IPS-11a (cell line): Measurements from ENCODE around the gene ALK.

Source experiments
- H3K4me3 ChIP-seq: one replicate; pipeline ENCODE4 v1.5.1; 2013; ENCODE audit warnings: low read depth, low read length, control low read depth

The ALK gene

GRCh38 chr2:29723255-29724001, 198.0 kb downstream of the ALK start:
- H3K4me3 ChIP-seq = no peak overlapping the region

- H3K4me3 ChIP-seq = no peak overlapping the region
Measured at GRCh38 chr2:29719639-29720038, 201.7 kb downstream of the ALK start.

DNA sequence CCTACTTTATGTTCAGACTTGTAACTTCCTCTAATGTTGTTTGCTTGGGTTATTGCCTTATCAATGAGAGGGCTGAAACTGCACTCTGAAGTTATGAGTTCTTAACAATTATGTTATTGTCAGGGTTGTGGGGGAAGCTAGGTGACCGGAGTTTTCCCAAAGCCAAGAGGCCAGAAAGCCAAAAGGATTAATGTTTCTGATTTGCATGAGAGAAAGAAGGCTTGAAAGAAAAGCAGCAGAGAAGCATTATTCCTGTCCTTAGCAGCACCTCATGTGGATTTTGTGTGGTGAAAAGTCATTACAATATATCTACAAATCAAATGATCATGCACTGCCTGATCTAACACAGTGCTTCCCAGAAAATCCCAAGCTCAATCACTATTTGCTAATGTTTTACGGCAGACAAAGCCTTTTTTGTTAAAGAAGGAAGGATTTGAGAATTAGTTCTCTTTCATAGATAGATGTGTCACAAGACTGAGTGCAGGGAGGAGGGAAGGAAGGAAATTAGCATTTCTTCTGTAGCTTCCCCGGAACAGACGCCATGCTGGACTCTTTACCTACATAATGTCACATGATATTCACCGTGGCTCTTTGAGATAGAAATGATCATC, 203.2 kb downstream of the ALK start:
- H3K4me3 ChIP-seq = no peak overlapping the region

GRCh38 chr2:29715655-29716054, 205.7 kb downstream of the ALK start:
- H3K4me3 ChIP-seq = no peak overlapping the region

DNA sequence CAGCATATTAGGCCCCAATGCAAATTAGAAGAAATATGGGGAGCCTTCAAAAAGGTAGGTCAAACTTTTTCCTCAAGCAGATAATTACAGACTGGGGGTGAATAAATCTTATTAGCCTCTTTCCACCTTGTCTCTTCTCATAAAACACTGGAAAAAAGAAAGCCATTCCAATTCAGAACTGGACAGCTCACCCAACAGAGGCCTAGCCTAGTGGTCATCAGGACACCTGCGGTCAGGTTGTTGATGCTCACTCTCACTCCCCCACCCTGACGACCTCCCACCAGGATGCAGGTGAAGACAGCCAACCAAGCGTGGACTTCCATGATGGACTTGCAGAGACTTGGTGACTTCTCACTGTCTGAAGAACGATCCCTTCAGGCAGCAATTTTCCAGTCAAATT, 207.1 kb downstream of the ALK start:
- no peak overlapping the region for H3K4me3 ChIP-seq

DNA sequence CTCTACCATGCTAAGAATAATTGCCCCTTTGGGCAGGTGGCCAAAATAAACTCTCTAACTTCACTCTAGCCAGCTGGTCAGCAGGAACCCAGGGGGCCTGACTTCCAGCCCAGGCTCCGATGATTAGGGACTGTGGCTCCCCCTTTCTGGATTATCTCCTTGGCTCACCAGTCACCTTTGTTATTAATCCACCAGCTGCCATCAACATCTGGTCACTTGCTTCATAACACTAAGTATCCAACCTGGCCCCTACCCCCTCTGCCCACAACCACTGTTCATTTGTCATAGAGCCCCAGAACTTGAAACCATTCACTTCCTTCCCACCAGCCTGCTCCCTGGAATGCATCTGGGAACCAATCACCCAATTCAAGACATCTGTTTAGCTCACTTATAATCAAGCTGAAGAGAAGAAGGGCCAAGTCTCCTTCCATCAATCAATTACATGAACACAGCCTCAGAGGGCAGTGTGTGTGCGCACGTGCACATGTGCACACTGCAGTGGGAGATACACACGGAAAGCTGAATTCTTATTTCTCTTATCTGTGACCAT, 215.1 kb downstream of the ALK start:
- no peak overlapping the region for H3K4me3 ChIP-seq

- H3K4me3 ChIP-seq = no peak overlapping the region
Measured at GRCh38 chr2:29705616-29706015, 215.8 kb downstream of the ALK start.

DNA sequence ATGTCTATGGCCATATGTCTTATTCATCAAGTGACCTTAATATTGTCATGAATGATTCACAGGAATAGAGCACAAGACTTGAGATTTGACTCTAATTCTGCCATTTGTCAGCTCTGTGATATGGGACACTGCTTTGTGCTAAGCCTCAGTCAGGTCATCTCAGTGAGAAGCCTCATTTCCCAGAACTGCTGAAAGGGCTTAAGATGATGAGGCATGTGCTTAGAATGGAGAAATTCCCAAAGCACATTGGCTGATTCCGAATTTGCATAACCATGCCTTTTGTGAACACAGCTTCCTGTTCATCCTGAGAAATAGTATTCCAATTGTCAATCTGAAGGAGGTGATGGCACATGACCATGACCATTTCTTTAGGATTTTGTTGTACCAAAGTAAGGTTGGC, 218.1 kb downstream of the ALK start:
- no peak overlapping the region for H3K4me3 ChIP-seq

- no peak overlapping the region for H3K4me3 ChIP-seq
Measured at GRCh38 chr2:29702276-29702675, 219.1 kb downstream of the ALK start.

DNA sequence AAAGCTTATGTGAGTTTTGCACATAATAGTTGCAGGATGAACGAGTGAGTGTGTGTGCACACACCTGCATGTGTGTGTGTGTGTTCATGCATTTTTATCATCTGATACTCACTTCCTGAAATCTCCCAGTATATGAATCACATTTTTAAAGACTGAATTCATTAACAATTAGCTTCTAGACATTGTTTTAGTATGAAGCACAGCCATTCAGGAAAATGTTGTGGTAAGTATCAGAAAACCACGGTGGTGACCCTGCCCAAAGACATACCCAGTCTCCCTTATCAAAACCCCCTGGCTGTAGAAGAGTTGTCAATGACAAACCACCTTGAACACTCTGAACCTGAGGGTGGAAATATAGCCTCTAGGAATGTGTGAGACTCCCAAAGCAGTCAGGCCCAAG, 220.8 kb downstream of the ALK start:
- no peak overlapping the region for H3K4me3 ChIP-seq

- H3K4me3 ChIP-seq = no peak overlapping the region
Measured at GRCh38 chr2:29699045-29699444, 222.3 kb downstream of the ALK start.

DNA sequence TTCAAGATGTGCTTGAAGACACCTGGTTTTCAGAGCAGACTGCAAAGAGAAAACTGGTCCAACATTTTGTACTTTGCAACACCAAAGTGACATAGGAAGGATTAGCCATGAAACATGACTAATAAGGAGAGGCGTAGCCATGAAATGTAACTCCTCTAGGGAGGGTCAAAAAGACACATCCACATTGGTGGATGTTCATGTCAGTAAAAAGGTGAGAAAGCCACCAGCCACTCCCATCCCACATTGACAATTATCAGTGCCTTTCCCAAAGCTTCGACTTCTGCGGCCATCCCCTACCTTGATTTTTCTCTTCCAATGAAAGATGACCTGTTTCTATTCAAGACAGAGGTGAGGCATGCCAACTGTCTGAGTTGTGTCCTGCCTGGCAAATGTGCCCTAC, 223.2 kb downstream of the ALK start:
- H3K4me3 ChIP-seq = no peak overlapping the region

DNA sequence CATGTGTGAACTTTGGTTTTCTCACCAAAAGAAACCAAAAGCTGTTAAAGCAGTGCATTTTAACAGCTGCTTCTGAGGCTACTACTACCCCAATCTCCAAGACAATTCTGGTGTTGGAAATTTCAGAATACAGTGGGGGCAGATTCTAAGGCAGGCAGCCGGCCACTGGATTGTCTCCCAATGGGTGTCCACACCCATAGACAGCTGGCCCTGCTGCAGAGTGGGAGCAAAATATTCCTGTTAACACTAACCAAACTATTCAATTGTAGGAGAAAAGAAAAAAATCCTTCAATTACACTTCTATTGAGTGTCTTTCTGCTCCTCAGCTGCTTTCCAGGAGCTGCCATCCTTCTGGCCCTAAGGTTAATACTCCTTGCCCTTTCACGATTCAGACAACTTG, 223.7 kb downstream of the ALK start:
- H3K4me3 ChIP-seq = no peak overlapping the region

DNA sequence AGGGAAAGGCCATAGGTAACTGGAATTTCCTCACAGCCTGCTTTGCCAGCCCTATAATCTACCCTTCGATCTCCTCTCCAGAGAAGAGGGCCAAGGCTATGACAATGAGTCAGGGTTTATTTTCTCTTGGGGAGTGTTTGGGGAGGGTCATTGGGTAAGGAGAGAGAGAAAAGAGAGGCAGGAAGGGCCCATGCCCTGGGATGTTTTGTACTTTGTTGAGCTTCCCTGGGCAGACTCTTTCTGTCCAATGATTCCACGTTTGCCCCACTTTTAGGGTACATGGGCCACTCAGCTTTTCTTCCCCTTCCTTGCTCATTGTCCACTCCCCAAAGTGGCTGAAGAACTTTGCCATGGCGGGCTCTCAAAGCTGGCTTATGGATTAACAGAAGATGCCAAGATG, 224.2 kb downstream of the ALK start:
- no peak overlapping the region for H3K4me3 ChIP-seq

DNA sequence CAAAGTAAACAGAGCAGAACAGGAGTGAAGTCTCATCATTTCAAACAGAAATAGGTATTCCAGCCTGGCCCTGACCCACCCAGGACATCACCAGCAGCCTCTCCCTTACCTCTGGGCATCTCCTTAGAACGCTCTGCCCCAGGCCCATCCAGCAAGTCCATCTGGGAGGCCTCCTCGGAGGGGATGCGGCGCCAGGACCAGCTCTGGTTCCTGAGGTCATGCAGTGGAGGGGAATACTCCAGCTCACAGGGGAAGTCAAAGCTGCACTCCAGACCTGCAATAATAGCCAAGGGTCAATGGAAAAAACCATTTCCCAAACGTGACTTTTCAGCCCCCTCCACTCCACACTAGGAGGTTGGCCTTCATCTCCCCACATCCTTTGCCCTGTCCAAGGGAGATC, 226.6 kb downstream of the ALK start:
- no peak overlapping the region for H3K4me3 ChIP-seq

DNA sequence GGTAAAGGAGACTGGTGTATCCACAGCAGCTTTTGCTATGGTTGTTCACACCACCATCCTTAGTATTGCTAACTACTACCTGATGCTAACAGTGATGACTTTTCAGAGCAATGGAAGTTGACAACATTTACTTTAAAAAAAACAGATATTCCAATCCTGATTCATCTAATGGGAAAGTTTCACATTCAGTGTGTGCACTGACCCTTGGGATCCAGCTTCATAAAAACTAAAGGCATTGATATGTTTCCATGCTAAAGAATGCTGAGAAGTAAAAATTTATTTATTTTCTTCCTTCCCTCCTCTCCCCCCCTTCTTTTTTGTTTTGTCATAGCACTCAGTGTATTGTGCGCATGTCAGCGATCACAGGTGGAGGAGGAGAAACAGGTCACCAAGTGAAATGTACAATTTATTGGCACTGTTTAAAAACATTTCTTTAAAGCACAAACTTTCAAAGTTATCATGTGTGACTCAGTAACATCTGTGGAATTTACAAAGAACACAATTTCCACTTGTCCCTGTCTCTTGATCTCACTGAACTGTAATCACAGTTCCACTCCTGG, 229.9 kb downstream of the ALK start:
- no peak overlapping the region for H3K4me3 ChIP-seq

GRCh38 chr2:29689666-29690065, 231.7 kb downstream of the ALK start:
- H3K4me3 ChIP-seq = no peak overlapping the region

DNA sequence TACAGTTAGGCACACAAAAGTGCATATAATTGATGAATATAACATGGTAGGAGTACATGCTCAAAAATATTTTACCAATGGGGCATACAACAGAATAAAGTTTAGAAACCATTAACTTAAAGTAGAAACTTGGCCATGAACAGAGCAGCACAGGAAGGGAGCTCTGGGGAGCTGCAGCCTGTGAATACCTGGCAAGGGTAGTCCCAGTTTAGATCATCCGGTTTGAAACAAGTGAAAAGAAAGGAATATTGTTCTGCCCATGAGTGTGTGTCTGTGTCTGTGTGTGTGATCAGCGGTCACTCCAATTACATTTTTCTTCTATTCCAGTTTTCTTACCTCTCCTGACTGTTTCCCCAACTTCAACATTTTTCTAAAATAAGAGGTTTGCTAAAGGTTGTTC, 233.0 kb downstream of the ALK start:
- H3K4me3 ChIP-seq = no peak overlapping the region

DNA sequence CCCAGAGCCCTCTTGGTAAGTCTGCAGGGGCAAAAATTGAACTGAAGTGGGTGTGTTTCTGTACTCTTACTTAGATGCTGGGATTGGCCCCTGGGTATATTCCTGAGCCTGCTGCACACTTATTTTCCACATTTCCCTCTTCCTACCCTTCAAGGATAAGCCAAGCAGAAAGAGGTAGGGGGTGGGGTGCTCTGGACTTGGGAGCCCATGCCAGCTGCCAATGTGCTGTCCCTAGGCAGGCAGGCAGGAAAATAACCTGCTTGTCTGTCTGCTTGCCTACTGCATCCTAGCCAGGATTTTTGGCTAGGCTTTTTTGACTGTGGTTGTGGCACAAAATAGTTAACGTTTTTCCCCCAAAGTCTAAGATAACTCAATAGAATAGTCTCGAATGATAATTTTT, 234.3 kb downstream of the ALK start:
- no peak overlapping the region for H3K4me3 ChIP-seq

- no peak overlapping the region for H3K4me3 ChIP-seq
Measured at GRCh38 chr2:29676886-29677453, 244.4 kb downstream of the ALK start.

DNA sequence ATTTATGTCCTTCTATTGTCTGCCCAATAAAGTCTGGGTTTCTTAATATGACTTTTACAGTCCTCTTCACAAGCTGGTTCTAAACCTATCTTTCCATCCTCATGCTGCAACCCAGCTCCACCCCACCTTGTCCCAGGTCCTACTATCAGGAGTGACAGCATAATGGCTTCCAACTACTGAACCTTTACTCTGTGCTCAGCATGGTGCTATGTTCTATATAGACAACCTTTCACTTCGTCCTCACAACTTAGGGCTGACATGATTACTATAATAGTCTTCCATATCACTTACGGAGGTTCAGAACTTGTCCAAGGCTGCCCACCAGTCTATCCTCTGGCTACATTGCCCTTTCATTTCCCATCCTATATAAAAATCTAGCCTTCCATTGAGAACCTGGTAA, 256.8 kb downstream of the ALK start:
- H3K4me3 ChIP-seq = no peak overlapping the region

DNA sequence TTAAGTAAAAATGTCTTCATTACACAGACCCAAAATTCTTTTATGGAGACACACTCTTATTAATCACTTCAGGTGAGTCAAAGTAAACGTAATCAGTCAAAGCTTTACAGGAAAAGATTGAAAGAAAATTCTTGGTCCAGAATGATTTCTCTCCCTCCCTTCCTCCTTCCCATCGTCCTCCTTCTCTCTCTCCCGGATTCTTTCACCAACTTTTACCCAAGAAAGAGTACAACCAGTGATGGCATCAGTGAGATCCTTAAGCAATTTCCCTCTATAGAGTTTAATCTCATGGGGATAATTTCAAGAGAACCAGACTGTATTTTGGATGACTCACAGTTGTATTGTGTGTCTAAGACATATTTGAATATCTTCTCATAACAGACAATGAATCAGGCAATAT, 258.1 kb downstream of the ALK start:
- no peak overlapping the region for H3K4me3 ChIP-seq
